ENCODE measurements around the gene MBTPS1.

- TF ChIP-seq, protein P1, sequence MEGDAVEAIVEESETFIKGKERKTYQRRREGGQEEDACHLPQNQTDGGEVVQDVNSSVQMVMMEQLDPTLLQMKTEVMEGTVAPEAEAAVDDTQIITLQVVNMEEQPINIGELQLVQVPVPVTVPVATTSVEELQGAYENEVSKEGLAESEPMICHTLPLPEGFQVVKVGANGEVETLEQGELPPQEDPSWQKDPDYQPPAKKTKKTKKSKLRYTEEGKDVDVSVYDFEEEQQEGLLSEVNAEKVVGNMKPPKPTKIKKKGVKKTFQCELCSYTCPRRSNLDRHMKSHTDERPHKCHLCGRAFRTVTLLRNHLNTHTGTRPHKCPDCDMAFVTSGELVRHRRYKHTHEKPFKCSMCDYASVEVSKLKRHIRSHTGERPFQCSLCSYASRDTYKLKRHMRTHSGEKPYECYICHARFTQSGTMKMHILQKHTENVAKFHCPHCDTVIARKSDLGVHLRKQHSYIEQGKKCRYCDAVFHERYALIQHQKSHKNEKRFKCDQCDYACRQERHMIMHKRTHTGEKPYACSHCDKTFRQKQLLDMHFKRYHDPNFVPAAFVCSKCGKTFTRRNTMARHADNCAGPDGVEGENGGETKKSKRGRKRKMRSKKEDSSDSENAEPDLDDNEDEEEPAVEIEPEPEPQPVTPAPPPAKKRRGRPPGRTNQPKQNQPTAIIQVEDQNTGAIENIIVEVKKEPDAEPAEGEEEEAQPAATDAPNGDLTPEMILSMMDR (IDR thresholded peaks at IDR 0.05; ENCODE audit: poor library complexity, severe bottlenecking) = no peak
- TF ChIP-seq SMC3 (conservative IDR thresholded peaks at IDR 0.05; ENCODE audit: poor library complexity) (no peak), MXI1 (conservative IDR thresholded peaks at IDR 0.05; ENCODE audit: poor library complexity, severe bottlenecking) (no peak), POLR2AphosphoS5 (IDR thresholded peaks at IDR 0.05) (no peak), EZH2 (IDR thresholded peaks at IDR 0.05; ENCODE audit: borderline replicate concordance, insufficient read depth, low read length, poor library complexity, severe bottlenecking) (no peak), EP300 (conservative IDR thresholded peaks at IDR 0.05; ENCODE audit: poor library complexity, severe bottlenecking) (no peak), REST (IDR thresholded peaks at IDR 0.05; ENCODE audit: borderline replicate concordance) (no peak), RAD21 (conservative IDR thresholded peaks at IDR 0.05) (no peak)
Measured at GRCh38 chr16:84143784-84144199, 27.1 kb upstream of the MBTPS1 start.

Data from neural cell (in vitro differentiated cells).